HG02840 (cell line): Measurements from ENCODE around the gene B3GALNT1.
"Not testable (repeated sequence)": the region's sequence is repeated elsewhere in the genome, so short reads cannot be mapped to it uniquely, and the experiment has no call there.

ENCODE experiments used
- ATAC-seq: cut with Tn5 transposase; IDR thresholded peaks from one replicate; pipeline ENCODE4 v1.9.1; 2021; ENCODE audit warnings: mild to moderate bottlenecking, moderate library complexity, moderate number of reproducible peaks; ENCODE audit not compliant: unreplicated experiment, low FRiP score

The B3GALNT1 gene

DNA sequence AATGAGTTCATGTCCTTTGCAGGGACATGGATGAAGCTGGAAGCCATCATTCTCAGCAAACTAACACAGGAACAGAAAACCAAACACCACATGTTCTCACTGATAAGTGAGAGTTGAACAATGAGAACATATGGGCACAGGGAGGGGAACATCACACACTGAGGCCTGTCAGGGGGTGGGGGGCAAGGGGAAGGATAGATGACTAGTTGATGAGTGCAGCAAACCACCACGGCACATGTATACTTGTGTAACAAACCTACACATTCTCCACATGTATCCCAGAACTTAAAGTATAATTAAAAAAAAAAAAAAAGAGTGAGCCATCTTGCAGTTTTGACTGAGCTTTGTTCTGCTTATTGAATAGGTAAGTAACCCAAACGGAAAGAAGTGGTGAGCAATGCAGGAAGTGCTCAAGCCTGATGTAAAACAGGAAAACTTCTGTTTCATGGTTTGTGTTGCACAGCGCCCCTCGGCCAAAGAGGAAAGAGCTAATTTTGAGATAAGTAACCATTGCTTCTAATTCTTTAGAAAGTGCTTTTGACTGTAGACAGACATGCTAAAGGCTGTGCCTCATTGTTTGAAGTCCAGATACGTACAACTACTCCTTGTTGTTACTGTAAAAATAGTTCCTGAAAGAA lies 70.1 kb downstream of the B3GALNT1 start:
- ATAC-seq = not testable (repeated sequence)
